Measurements from ENCODE around the gene IRAG1.
A peak's percentile ranks its signal among the peaks of the same experiment; 100 is the strongest.

Gene IRAG1

GRCh38 chr11:10659339-10660216 is 34.0 kb downstream of the IRAG1 start:
- H3K36me3 ChIP-seq (ENCODE audit: control insufficient read depth, insufficient read depth, low read length) = no peaks in the 10 kb centered on the region
- peaks cover 20% of the 10 kb centered on the region for H3K4me1 ChIP-seq (ENCODE audit: control insufficient read depth, insufficient read depth, low read length)
- H3K27me3 ChIP-seq (ENCODE audit: control insufficient read depth, insufficient read depth, low read length) = no peaks in the 10 kb centered on the region
- peak overlapping the region; percentile 1 for H3K9ac ChIP-seq (ENCODE audit: low read length)
- H3K4me3 ChIP-seq (ENCODE audit: low read length) = no peak overlapping the region
- H3K9me3 ChIP-seq (ENCODE audit: control insufficient read depth, low read length) = no peaks in the 10 kb centered on the region

- H3K4me1 ChIP-seq (ENCODE audit: control insufficient read depth, insufficient read depth, low read length) = peaks cover 23% of the 10 kb centered on the region
- H3K27me3 ChIP-seq (ENCODE audit: control insufficient read depth, insufficient read depth, low read length) = no peaks in the 10 kb centered on the region
- H3K9ac ChIP-seq (ENCODE audit: low read length) = peak overlapping the region; percentile 29
- H3K9me3 ChIP-seq (ENCODE audit: control insufficient read depth, low read length) = no peaks in the 10 kb centered on the region
- no peaks in the 10 kb centered on the region for H3K36me3 ChIP-seq (ENCODE audit: control insufficient read depth, insufficient read depth, low read length)
- no peak overlapping the region for H3K4me3 ChIP-seq (ENCODE audit: low read length)
Observed at GRCh38 chr11:10658621-10659338, 34.8 kb downstream of the IRAG1 start.

DNA sequence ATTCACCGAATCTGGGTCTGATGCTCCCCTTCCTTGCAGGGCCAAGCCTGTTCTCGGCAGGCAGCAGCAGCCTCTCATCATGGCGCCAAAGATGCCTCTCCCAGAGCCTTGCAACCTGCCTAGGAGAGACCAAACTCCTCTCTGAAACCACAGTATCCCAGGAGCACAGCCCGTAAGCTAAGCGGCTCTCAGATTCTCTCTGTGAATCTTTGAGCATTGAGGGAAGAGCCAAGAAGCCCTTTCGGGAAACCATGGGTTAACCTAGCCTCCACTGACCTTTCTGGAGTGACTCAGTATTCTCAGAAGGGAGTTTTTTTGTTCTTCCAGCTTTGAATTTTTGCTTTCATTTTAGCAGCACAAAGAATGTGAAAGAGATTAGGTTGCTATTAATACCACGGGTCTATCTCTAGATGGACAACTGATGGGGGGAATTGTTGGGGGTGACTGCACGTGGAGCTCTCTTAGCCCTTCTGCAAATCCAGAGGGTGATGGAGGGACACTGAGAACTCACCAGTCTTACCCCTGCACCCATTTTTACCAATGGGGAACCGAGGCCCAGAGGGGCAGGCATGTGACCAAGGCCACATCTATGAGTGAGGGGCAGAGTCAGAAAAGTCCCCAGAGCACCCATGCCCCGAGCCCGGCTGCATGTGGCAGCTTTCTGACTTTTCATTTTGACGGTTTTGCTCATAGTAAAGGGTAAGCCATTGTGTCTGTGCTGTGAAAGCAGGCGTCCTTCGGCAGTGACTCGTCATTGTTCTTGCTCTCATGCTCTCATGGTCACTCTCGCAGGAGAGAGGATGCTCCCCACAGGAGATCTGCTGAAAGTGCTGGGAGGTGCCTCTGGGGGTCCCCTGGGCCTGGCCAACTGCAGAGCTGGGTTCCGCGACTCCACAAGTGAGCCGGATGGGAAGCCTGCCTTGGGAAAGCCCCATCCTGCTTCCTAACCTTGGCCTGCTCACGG is 36.0 kb downstream of the IRAG1 start:
- no peaks in the 10 kb centered on the region for H3K36me3 ChIP-seq (ENCODE audit: control insufficient read depth, insufficient read depth, low read length)
- peaks cover 25% of the 10 kb centered on the region for H3K4me1 ChIP-seq (ENCODE audit: control insufficient read depth, insufficient read depth, low read length)
- H3K27me3 ChIP-seq (ENCODE audit: control insufficient read depth, insufficient read depth, low read length) = no peaks in the 10 kb centered on the region
- H3K9me3 ChIP-seq (ENCODE audit: control insufficient read depth, low read length) = no peaks in the 10 kb centered on the region
- H3K4me3 ChIP-seq (ENCODE audit: low read length) = no peak overlapping the region
- peak overlapping the region; percentile 29 for H3K9ac ChIP-seq (ENCODE audit: low read length)

GRCh38 chr11:10655943-10656576 is 37.5 kb downstream of the IRAG1 start:
- peaks cover 25% of the 10 kb centered on the region for H3K4me1 ChIP-seq (ENCODE audit: control insufficient read depth, insufficient read depth, low read length)
- no peak overlapping the region for H3K4me3 ChIP-seq (ENCODE audit: low read length)
- H3K9me3 ChIP-seq (ENCODE audit: control insufficient read depth, low read length) = no peaks in the 10 kb centered on the region
- H3K9ac ChIP-seq (ENCODE audit: low read length) = no peak overlapping the region
- H3K27me3 ChIP-seq (ENCODE audit: control insufficient read depth, insufficient read depth, low read length) = no peaks in the 10 kb centered on the region
- no peaks in the 10 kb centered on the region for H3K36me3 ChIP-seq (ENCODE audit: control insufficient read depth, insufficient read depth, low read length)

DNA sequence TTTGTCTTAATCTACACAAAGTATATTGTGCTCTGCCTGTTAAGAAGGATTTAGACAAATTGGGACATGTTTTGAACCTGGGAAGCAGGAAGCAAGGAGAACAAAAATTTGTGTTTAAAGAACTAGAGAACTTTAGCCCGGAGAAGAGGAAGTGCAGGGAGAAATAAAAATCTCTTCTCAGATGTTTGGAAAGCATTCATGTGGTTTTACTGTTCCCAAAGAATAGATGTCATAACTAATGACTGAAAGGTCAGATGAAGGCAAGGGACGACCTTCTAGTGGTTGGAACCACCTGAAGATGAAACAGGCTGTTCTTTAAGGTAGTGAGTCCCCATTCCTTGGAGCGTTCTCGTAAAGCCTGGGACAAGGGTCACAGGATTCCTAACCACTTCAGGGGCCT is 38.3 kb downstream of the IRAG1 start:
- no peak overlapping the region for H3K4me3 ChIP-seq (ENCODE audit: low read length)
- no peaks in the 10 kb centered on the region for H3K36me3 ChIP-seq (ENCODE audit: control insufficient read depth, insufficient read depth, low read length)
- no peaks in the 10 kb centered on the region for H3K27me3 ChIP-seq (ENCODE audit: control insufficient read depth, insufficient read depth, low read length)
- H3K9me3 ChIP-seq (ENCODE audit: control insufficient read depth, low read length) = no peaks in the 10 kb centered on the region
- peaks cover 25% of the 10 kb centered on the region for H3K4me1 ChIP-seq (ENCODE audit: control insufficient read depth, insufficient read depth, low read length)
- no peak overlapping the region for H3K9ac ChIP-seq (ENCODE audit: low read length)

DNA sequence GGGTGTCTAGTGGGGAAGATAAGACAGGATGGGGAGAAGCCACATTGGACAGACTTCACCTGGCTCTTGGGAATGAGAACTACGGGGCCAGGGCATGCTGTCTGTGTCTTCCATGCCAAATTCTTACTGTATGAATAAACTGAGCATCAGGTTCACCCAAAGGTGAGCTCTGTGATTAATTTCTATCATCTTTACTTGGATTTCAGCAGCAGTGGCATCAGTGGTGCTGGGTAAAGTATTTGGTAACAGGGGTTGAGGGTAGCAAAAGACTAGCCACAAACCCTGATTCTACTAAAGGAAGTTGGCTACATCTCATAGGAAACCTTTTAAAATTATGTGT is 38.8 kb downstream of the IRAG1 start:
- no peaks in the 10 kb centered on the region for H3K9me3 ChIP-seq (ENCODE audit: control insufficient read depth, low read length)
- H3K9ac ChIP-seq (ENCODE audit: low read length) = no peak overlapping the region
- no peak overlapping the region for H3K4me3 ChIP-seq (ENCODE audit: low read length)
- no peaks in the 10 kb centered on the region for H3K27me3 ChIP-seq (ENCODE audit: control insufficient read depth, insufficient read depth, low read length)
- peaks cover 25% of the 10 kb centered on the region for H3K4me1 ChIP-seq (ENCODE audit: control insufficient read depth, insufficient read depth, low read length)
- no peaks in the 10 kb centered on the region for H3K36me3 ChIP-seq (ENCODE audit: control insufficient read depth, insufficient read depth, low read length)

DNA sequence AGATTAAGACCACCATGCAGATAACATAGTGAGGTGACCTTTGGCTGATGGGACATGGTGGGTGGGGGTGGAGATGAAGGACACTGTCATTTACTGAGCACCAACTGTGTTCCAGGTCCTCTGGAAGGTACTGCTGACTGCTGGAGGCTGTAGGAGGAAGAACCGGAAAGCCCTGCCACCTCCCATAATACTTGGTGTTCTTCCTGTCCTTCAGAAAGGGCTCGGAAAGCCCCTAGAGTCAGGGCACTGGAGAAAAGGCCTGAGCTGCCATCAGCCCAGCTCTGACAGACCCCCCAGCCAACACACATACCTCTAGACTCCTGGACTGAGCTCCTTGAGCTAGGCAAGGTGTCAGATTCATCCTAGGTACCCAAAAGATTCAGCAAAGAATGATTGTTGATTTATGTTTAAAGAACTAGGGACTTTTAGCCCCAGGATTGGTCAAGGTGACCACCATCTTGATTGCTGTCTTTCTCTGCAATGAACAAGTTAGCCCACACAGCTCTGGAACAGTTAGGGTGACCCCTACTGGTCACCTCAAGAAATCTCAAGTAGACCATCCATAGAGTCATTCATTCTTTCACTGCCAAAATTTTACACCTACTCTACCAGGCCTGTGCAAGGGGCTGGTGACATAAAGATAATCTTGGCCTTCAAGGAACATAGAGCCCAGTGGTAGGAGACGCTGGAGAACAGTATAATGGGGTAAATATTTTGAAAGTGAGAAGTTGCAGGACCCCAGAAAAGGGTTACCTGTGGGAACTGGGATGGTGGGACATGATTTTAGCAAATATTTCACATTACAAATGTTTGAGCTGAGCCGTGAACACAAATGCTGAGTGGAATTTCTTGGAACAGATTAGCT is 39.4 kb downstream of the IRAG1 start:
- Histone ChIP-seq H3K9ac (ENCODE audit: low read length) (no peak overlapping the region), H3K9me3 (ENCODE audit: control insufficient read depth, low read length) (no peaks in the 10 kb centered on the region), H3K4me1 (ENCODE audit: control insufficient read depth, insufficient read depth, low read length) (peaks cover 21% of the 10 kb centered on the region), H3K27me3 (ENCODE audit: control insufficient read depth, insufficient read depth, low read length) (no peaks in the 10 kb centered on the region), H3K36me3 (ENCODE audit: control insufficient read depth, insufficient read depth, low read length) (no peaks in the 10 kb centered on the region), H3K4me3 (ENCODE audit: low read length) (no peak overlapping the region)

DNA sequence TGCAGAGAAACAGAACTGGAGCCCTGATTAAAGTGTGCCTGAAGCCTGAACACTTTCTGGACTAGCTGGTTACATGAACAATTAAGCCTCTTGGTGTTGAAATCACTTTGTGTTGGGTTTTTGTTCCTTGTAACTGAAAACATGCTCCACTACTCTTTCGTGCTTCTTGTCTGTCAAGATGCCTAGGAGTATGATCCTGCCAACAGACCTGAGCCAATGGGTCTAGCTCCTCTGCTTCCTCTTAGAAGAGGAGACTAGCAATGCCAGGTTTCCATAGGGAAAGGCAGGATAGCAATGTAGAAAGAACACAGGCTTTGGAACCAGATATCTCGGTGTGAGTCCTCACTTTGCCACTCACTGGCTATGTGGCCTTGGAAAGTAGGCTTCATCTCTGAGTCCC is 40.3 kb downstream of the IRAG1 start:
- H3K9ac ChIP-seq (ENCODE audit: low read length) = no peak overlapping the region
- no peak overlapping the region for H3K4me3 ChIP-seq (ENCODE audit: low read length)
- H3K9me3 ChIP-seq (ENCODE audit: control insufficient read depth, low read length) = no peaks in the 10 kb centered on the region
- no peaks in the 10 kb centered on the region for H3K36me3 ChIP-seq (ENCODE audit: control insufficient read depth, insufficient read depth, low read length)
- peaks cover 18% of the 10 kb centered on the region for H3K4me1 ChIP-seq (ENCODE audit: control insufficient read depth, insufficient read depth, low read length)
- H3K27me3 ChIP-seq (ENCODE audit: control insufficient read depth, insufficient read depth, low read length) = no peaks in the 10 kb centered on the region

- H3K9ac ChIP-seq (ENCODE audit: low read length) = no peak overlapping the region
Observed at GRCh38 chr11:10651656-10652361, 41.7 kb downstream of the IRAG1 start.

DNA sequence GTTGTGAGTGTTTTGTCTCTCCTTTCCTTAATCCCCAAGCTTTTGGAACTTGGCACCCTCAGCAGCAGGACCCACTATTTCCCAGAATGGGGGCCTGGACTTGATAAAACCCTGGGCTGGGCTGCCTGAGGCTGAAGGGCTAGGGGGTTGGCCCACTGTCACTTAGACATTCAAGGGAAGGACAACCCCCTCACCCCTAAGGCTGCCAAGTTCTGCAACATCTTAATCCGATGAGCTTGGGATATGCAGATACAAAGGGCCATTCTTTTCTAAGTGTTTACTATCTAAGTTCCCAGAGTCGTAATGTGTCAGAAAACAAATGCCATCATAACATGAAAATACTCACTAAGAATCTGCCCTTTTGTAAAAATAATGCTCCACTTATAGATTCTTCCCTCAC is 42.9 kb downstream of the IRAG1 start:
- H3K27me3 ChIP-seq (ENCODE audit: control insufficient read depth, insufficient read depth, low read length) = no peaks in the 10 kb centered on the region
- H3K9me3 ChIP-seq (ENCODE audit: control insufficient read depth, low read length) = no peaks in the 10 kb centered on the region
- H3K4me3 ChIP-seq (ENCODE audit: low read length) = no peak overlapping the region
- no peak overlapping the region for H3K9ac ChIP-seq (ENCODE audit: low read length)
- no peaks in the 10 kb centered on the region for H3K36me3 ChIP-seq (ENCODE audit: control insufficient read depth, insufficient read depth, low read length)
- peaks cover 6% of the 10 kb centered on the region for H3K4me1 ChIP-seq (ENCODE audit: control insufficient read depth, insufficient read depth, low read length)

More at GRCh38 chr11:10651656-10652361, 41.7 kb downstream of the IRAG1 start:
- Histone ChIP-seq H3K9me3 (ENCODE audit: control insufficient read depth, low read length) (no peaks in the 10 kb centered on the region), H3K4me1 (ENCODE audit: control insufficient read depth, insufficient read depth, low read length) (peaks cover 10% of the 10 kb centered on the region), H3K27me3 (ENCODE audit: control insufficient read depth, insufficient read depth, low read length) (no peaks in the 10 kb centered on the region), H3K4me3 (ENCODE audit: low read length) (no peak overlapping the region), H3K36me3 (ENCODE audit: control insufficient read depth, insufficient read depth, low read length) (no peaks in the 10 kb centered on the region)

All from mucosa of stomach (tissue), 1 donor.